Measurements from ENCODE around the gene WDR36. TPM values are rescaled to one million over a fixed set of nuclear protein-coding genes. Genes with fewer than 3 reads are reported as not detected.

The WDR36 gene
- total and polyA plus RNA-seq, 2 experiments from 2014 or later = 18.5 to 56.8 TPM

DNA sequence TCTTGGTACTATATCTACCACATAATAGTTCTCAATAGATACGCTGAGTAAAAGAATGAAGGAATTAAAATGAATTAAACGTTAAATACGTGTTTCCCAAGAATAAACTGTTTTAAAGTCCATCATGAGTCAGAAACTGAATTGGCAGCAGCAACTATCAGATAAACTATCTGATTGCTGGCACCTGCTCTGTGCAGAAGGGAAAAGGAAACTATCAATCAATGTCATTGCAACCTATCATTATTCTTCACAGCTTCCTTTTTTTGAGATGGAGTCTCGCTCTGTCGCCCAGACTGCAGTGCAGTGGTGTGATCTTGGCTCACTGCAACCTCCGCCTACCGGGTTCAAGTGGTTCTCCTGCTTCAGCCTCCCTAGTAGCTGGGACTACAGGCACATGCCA is 8.8 kb upstream of the WDR36 start:
- no peak overlapping the region for H3K4me2 ChIP-seq
- no peaks in the 10 kb centered on the region for H4K20me1 ChIP-seq (replicated peaks; ENCODE audit: insufficient read depth)
- H3K27ac ChIP-seq (ENCODE audit: low read depth) = no peak overlapping the region
- H3K79me2 ChIP-seq (replicated peaks; ENCODE audit: insufficient read depth) = no peaks in the 10 kb centered on the region
- DNase-seq (ENCODE audit: low spot score) (no peak), ATAC-seq (no peak)
- H3K27me3 Mint-ChIP-seq (ENCODE audit: insufficient read depth, low read depth, poor library complexity) = no peaks in the 10 kb centered on the region
- TF ChIP-seq POLR2AphosphoS5 (IDR thresholded peaks at IDR 0.05; ENCODE audit: low read depth) (no peak), EZH2 (IDR thresholded peaks at IDR 0.05; ENCODE audit: low read depth, unreplicated experiment) (no peak), ZNF114 (CRISPR knock-in tag; IDR thresholded peaks at IDR 0.05) (no peak)
- TF ChIP-seq, protein P1, sequence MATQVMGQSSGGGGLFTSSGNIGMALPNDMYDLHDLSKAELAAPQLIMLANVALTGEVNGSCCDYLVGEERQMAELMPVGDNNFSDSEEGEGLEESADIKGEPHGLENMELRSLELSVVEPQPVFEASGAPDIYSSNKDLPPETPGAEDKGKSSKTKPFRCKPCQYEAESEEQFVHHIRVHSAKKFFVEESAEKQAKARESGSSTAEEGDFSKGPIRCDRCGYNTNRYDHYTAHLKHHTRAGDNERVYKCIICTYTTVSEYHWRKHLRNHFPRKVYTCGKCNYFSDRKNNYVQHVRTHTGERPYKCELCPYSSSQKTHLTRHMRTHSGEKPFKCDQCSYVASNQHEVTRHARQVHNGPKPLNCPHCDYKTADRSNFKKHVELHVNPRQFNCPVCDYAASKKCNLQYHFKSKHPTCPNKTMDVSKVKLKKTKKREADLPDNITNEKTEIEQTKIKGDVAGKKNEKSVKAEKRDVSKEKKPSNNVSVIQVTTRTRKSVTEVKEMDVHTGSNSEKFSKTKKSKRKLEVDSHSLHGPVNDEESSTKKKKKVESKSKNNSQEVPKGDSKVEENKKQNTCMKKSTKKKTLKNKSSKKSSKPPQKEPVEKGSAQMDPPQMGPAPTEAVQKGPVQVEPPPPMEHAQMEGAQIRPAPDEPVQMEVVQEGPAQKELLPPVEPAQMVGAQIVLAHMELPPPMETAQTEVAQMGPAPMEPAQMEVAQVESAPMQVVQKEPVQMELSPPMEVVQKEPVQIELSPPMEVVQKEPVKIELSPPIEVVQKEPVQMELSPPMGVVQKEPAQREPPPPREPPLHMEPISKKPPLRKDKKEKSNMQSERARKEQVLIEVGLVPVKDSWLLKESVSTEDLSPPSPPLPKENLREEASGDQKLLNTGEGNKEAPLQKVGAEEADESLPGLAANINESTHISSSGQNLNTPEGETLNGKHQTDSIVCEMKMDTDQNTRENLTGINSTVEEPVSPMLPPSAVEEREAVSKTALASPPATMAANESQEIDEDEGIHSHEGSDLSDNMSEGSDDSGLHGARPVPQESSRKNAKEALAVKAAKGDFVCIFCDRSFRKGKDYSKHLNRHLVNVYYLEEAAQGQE (IDR thresholded peaks at IDR 0.05; ENCODE audit: unreplicated experiment) = no peak
- no peaks in the 10 kb centered on the region for H3K9me3 Mint-ChIP-seq
- no peaks in the 10 kb centered on the region for H3K36me3 ChIP-seq (ENCODE audit: insufficient read depth)
- no peaks in the 10 kb centered on the region for H3K36me3 Mint-ChIP-seq (ENCODE audit: low read depth)
- H3F3A ChIP-seq (replicated peaks; ENCODE audit: low read depth) = no peaks in the 10 kb centered on the region
- H3K27me3 ChIP-seq (ENCODE audit: insufficient read depth) = peaks cover 3% of the 10 kb centered on the region; the same call in 1 of the 2 replicates
- no peak overlapping the region for H3K27ac Mint-ChIP-seq
- H3K9me2 ChIP-seq (ENCODE audit: insufficient read depth) = no peaks in the 10 kb centered on the region
- H3K4me1 ChIP-seq (ENCODE audit: insufficient read depth) = no peaks in the 10 kb centered on the region
- H3K4me3 Mint-ChIP-seq = no peak overlapping the region
- H3K4me1 Mint-ChIP-seq = no peaks in the 10 kb centered on the region
- H3K4me3 ChIP-seq = no peak overlapping the region
- H2AFZ ChIP-seq = no peak overlapping the region

DNA sequence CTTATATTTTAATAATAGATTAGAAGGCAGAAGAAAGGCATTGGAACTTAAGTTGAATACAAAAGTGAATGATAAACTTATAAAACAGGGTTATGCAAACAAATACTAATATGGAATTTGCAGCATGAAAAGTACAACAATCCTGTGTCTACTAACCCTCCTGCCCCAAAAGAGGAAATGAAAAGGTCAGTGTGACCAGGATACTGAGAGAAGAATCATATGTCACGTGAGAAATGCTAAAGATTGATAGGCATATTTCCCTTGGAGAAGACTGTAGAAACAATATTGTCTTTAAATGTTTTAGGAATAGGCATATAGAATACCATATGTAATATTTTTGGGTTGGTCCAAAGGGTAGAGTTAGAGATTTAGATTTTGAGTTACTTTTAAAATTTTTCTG is 3.8 kb downstream of the WDR36 start:
- peaks cover 11% of the 10 kb centered on the region for H3K9me3 Mint-ChIP-seq
- H3K27me3 Mint-ChIP-seq (ENCODE audit: insufficient read depth, low read depth, poor library complexity) = peaks cover 11% of the 10 kb centered on the region
- peaks cover 13% of the 10 kb centered on the region for H3K4me1 Mint-ChIP-seq
- Histone ChIP-seq H4K20me1 (replicated peaks; ENCODE audit: insufficient read depth) (peaks cover 30% of the 10 kb centered on the region; the same call in 1 of the 2 replicates), H3K27ac (ENCODE audit: low read depth) (no peak overlapping the region), H3K9me2 (ENCODE audit: insufficient read depth) (peaks cover 8% of the 10 kb centered on the region), H3K79me2 (replicated peaks; ENCODE audit: insufficient read depth) (peaks cover 43% of the 10 kb centered on the region), H3K4me3 (no peak overlapping the region), H3F3A (replicated peaks; ENCODE audit: low read depth) (no peaks in the 10 kb centered on the region), H2AFZ (no peak overlapping the region), H3K4me2 (no peak overlapping the region), H3K27me3 (ENCODE audit: insufficient read depth) (peaks cover 9% of the 10 kb centered on the region), H3K36me3 (ENCODE audit: insufficient read depth) (peaks cover 50% of the 10 kb centered on the region), H3K4me1 (ENCODE audit: insufficient read depth) (peaks cover 10% of the 10 kb centered on the region)
- peaks cover 48% of the 10 kb centered on the region; the same call in 2 of the 3 replicates for H3K36me3 Mint-ChIP-seq (ENCODE audit: low read depth)
- DNase-seq (ENCODE audit: low spot score) (no peak), ATAC-seq (no peak)
- H3K4me3 Mint-ChIP-seq = no peak overlapping the region
- H3K27ac Mint-ChIP-seq = no peak overlapping the region
- TF ChIP-seq ZNF114 (CRISPR knock-in tag; IDR thresholded peaks at IDR 0.05) = no peak
- TF ChIP-seq, protein P2, sequence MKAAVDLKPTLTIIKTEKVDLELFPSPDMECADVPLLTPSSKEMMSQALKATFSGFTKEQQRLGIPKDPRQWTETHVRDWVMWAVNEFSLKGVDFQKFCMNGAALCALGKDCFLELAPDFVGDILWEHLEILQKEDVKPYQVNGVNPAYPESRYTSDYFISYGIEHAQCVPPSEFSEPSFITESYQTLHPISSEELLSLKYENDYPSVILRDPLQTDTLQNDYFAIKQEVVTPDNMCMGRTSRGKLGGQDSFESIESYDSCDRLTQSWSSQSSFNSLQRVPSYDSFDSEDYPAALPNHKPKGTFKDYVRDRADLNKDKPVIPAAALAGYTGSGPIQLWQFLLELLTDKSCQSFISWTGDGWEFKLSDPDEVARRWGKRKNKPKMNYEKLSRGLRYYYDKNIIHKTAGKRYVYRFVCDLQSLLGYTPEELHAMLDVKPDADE (IDR thresholded peaks at IDR 0.05) = no peak
- TF ChIP-seq JUNB (IDR thresholded peaks at IDR 0.05; ENCODE audit: unreplicated experiment) = no peak
- TF ChIP-seq, protein P3, sequence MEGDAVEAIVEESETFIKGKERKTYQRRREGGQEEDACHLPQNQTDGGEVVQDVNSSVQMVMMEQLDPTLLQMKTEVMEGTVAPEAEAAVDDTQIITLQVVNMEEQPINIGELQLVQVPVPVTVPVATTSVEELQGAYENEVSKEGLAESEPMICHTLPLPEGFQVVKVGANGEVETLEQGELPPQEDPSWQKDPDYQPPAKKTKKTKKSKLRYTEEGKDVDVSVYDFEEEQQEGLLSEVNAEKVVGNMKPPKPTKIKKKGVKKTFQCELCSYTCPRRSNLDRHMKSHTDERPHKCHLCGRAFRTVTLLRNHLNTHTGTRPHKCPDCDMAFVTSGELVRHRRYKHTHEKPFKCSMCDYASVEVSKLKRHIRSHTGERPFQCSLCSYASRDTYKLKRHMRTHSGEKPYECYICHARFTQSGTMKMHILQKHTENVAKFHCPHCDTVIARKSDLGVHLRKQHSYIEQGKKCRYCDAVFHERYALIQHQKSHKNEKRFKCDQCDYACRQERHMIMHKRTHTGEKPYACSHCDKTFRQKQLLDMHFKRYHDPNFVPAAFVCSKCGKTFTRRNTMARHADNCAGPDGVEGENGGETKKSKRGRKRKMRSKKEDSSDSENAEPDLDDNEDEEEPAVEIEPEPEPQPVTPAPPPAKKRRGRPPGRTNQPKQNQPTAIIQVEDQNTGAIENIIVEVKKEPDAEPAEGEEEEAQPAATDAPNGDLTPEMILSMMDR (conservative IDR thresholded peaks at IDR 0.05; ENCODE audit: low read depth in 2 of 2) = no peak

All from GM23338 (cell line).